HG03108 (cell line): ENCODE results near the gene OR5B3.
"Not testable (repeated sequence)": the region's sequence is repeated elsewhere in the genome, so short reads cannot be mapped to it uniquely, and the experiment has no call there.

Experiments
- ATAC-seq: cut with Tn5 transposase; IDR thresholded peaks from one replicate; pipeline ENCODE4 v1.9.1; 2021; ENCODE audit warnings: moderate library complexity; ENCODE audit not compliant: unreplicated experiment

Gene OR5B3

DNA sequence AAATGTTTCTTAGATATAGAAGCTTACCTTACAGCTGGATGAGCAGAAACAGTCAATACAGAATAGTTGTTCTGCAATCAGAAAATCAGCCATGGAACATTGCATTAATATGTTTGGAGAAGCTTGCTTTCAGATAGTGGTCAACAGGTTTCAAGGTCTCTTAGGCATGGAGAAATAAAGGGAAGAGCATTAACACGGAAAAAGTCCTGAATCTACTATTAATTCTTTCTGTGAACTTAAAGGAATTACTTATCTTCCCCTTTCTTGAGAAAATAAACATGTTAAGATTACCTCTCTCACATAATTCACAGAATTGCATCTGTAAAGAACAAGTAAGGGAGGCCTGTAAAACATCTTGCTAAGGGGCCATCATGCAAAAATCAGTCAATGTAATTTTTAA is at the start of gene OR5B3:
Gene OR5B3 (minus strand): TSS at position 101 of the 400 bp plus-strand sequence. CDS start 3,465 bp downstream, outside the sequence.
- ATAC-seq = no peak

DNA sequence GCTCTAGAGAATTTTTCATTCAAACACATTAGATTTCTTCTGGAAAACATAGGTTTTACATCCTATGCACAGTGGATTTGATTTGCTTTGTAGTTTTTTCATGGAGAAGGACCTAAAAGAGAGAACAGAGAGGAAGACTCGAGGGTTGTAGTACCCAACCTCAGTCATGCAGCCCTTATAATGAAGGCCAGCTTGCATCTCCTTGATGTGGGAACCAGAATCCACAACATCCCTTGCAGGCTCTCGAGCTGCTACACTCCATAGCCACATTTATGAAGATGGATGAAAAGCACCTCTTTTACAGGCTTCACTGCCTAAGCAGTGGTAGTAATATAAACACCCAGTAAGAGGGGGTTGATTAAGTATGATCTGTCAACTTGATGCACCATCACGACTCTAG is 44.9 kb upstream of the OR5B3 start:
- ATAC-seq = no peak

DNA sequence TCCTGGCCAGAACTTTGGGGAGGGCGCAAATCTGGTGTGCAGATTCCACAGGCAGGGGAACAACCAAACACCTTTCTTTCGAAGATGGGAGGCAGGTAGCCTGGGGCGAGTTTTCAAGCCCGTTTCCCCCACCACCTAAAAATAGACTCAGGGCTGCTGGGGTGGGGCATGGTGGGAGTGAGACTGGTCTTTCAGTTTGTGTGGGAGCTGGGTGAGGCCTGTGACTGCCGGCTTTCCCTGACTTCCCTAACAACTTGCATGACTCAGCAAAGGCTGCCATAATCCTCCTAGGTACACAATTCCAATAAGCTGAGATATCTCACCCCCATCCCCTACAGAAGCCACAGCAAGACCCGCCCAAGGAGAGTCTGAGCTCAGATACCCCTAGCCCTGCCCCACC is 39.6 kb upstream of the OR5B3 start:
- no peak for ATAC-seq

DNA sequence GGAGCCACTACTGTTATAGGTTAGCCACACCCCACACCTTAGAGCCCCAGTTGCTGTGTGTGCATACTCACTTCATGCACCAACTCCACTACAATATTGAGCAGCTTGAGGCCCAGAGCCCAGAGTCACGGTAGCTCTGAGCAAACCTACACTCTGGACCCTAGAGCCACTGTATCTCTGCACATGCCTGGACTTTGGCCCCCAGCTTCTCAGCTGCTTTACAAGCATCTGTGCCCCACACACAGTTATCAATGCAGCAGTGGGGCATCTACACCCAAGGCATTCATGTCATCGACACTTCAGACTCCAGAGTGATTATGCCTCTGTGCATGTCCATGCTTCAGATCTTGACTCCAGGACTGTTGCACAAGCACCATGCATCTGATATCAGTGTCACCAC is 37.6 kb upstream of the OR5B3 start:
- no peak for ATAC-seq

DNA sequence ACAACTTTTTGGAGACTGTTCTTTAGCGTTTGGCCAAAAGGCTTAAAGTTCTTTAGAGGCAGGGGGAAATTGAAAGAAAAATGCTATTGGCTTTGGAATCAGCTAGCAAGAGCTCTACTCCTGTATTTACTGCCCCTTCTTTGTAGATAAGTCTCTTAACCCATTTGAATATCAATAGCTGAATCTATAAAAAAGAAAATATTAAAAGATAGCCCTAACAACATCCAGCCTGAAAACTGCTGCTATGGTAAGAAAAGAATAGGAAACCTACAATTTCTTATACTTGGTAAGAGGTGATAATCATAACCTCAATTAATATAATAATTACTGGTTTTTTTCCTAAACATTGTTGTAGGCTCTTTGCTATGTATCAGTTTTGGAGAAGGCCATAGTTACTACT is 35.5 kb upstream of the OR5B3 start, which contains the start of gene OR5B12:
Gene OR5B12 (minus strand): TSS at position 101 of the 400 bp plus-strand sequence. CDS start 2,085 bp downstream, outside the sequence.
- no peak for ATAC-seq

DNA sequence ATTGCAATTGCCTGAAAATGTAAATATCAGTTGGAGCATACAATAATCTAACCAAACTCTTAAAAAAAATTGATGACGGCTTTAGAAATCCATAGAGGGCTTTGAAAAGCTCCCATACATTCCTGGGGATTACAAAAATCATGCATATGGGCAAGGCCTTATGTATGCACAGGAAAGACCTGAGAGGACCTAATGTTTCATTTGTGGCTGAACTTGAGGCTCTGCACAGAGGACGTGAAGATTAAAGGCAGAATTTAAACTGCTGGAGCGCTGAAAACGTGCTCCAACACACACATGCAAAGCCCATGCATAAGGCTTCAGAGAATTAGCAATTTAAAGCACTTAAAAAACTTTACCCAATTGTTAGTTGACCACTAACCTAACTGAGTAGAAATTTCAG is 31.8 kb upstream of the OR5B3 start:
- no peak for ATAC-seq

DNA sequence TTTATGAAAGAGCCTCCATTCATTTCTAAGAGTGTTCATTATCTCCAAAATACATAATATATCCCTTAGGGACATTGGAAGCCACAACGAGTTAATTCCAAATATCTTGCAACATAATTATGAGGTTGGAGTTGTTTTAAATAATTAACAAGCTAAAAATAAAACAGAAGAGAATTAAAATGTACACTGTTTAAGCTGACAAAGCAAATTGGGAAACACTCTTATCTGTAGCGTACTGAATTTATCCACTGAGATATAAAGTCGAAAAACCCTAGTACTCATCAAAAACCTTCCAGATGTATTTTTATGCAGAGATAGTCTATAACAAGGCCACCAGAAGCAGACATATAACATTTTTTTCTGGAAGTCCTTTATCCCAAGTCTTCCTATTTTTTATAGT is 27.5 kb upstream of the OR5B3 start:
- no peak for ATAC-seq

DNA sequence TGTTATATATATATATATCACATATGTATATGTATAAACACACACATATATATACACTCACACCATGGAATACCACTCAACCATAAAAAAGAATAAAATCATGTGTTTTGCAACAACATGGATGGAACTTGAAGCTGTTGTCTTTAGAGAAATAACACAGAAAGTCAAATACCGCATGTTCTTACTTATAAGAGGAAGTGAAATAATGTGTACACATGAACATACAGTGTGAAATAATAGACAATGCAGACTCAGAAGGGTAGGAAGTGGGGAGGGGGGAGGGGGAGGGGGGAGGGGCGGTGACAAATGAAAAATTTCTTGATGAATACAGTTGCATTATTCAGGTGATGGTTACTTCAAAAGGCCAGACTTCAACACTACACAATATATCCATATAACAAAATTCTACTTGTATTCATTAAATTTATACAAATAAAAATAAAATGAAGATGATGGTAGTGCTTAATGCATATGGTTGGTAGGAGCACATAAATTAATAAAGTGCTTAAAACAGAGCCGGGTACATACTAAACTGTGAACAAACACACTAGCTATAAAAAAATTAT is 27.0 kb upstream of the OR5B3 start:
- ATAC-seq = no peak

DNA sequence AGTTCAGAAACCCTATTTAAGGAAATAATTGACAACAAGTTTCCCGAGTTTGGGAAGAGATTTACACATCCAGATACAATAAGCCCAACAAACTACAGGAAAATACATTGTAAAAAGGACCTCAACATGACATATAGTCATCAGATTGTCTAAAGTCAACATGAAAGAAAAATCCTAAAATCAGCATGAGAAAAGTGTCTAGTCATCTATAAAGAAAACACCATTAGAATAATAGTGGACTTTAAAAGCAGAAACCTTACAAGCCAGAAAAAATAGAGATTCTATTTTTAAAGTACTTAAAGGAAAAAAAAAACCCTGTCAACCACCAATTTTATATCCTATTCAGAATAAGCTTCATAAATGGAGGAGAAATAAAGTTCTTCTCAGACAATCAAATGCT is 22.6 kb upstream of the OR5B3 start:
- ATAC-seq = no peak

DNA sequence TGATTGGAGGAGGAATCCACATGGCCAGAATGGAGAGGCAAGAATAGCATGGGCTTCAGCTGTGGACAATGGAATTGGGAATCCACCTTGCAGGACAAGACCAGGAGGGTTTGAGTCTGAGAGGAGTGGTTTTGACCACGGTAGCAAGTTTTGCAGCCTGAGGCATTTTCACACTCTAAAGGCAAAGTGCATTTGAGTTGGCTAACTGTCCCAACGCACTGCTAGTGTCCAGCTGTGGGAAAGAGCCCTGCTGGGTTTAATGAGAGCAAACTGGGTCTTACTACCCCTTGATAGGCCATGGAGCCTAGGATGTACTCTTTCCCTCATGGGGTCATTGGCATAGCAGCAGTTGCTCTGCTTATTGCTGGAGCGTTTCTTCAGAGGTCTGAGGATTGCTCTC is 21.3 kb upstream of the OR5B3 start, which contains the start of gene OR5B2:
Gene OR5B2 (minus strand): TSS at position 101 of the 400 bp plus-strand sequence. CDS start 4,860 bp downstream, outside the sequence.
- ATAC-seq = no peak

DNA sequence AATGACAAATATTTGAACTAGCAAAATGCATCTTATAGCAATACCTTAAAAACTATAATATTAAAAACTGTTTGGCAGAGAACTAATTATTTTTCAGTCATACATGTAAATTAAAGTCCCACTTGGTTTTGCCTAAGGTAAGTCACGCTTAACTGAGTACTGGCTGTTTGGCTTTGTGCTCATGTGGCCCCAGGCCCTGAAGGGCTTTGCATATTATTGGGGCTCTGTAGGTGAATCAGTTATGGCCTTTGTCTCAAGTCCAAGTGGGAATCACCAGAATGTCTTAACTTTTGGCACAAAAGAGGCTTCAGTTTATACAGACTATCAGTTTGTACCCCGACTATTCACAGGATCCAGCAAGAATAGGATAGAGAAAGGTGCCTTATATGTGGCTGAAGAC is 7.1 kb downstream of the OR5B3 start:
- not testable (repeated sequence) for ATAC-seq

DNA sequence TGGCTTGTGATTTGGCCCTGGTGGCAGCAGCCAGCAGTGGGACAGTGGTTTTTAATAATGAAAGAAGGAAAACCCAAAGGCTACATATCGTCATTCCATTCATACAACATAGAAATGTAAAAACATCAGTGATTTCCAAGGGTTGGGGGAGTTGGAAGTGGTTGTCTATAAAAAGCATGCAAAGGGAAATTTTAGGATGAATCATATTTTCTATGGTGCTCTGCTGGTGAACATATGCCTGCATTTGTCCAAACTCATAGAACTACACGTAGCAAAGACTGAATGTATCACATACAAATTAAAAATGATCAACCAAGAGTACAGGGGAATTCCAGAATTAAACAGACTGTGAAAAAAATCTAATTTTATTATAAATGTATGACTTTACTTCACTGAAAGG is 11.1 kb downstream of the OR5B3 start:
- ATAC-seq = no peak

DNA sequence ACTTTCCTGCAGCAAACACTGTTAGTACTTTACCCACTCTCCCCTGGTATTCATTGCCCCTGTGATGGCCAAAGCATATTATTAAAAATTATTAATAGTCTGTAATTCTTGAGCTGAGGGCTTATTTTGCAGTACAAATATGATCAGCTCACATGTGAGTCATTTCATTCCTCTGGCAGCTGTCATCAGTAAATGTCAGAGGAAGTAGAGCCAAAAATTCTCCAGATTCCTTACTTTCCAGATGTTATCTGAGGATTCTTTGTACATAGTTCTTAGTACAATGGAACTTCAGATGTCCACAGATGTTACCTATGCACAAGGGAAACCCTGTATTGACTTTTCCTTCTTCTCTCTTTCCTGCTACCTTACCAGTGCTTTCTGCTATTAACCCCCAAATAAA is 12.5 kb downstream of the OR5B3 start:
- ATAC-seq = no peak

DNA sequence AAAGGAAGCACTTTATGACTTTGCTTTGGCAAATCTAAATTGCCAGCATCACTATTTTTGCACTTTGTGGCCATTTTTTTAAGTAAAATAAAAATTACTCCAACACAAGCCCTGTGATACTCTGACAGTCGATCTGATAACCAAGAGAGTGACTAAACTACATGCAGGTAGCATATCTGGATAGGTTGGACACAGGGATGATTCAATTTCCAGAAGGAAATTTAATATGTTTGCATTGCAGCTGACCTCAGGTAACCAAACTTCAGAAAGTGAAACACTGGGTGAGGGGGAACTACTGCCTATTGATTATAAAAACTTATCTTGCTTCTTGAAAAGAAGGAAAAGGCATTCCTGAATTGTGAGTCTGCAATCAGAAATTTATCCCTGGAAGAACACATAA is 13.9 kb downstream of the OR5B3 start:
- ATAC-seq = no peak

DNA sequence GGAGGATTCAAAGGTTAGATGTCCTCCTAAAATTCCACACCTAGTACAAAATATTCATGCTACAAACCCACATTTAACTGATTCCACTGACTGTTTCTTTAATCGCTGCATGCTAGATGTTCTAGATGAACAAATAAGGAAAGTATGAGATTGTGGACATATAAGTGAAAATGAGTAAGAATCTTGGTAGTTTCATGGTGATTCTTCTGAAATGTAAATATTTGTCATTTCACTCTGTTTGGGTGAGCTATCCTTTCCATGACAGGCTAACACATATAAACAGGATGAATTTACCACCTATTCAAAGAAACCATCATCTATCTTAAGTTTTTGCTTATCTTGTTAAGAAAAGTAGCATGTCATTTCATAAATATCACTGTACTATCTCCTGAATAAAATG is 14.8 kb downstream of the OR5B3 start:
- no peak for ATAC-seq

DNA sequence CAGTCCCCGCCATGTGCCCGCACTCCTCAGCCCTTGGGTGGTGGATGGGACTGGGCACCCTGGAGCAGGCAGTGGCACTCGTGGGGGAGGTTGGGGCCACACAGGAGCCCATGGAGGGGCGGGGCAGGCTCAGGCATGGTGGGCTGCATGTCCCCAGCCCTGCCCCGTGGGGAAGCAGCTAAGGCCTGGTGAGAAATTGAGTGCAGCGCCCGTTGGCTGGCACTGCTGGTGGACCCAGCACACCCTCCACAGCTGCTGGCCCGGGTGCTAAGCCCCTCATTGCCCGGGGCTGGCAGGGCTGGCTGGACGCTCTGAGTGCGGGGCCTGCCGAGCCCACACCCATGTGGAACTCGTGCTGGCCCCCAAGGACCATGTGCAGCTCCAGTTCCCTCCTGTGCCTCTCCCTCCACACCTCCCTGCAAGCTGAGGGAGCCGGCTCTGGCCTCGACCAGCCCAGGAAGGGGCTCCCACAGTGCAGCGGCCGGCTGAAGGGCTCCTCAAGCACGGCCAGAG is 16.1 kb downstream of the OR5B3 start:
- no peak for ATAC-seq

DNA sequence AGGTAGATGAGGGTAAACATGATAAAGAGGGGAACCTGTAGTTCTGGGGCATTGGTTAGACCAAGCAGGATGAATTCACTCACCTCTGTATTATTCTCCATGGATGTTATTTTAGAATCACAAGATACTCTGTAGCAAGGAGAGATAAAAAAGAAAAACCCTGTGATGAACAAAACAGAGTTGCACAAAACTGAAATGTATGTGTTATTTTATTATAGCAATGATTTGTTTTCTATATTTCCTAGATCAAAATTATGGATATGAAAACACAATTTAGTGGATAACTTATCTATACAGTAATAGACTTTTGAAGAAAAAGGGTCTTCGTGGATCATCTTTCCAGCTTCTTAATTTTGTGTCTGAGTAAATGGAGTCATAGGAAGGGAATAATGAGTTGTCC is 47.7 kb downstream of the OR5B3 start, which contains the start of gene OR5B17:
Gene OR5B17 (minus strand): TSS at position 101 of the 400 bp plus-strand sequence. CDS start 0 bp downstream, at position 101.
- ATAC-seq = no peak

DNA sequence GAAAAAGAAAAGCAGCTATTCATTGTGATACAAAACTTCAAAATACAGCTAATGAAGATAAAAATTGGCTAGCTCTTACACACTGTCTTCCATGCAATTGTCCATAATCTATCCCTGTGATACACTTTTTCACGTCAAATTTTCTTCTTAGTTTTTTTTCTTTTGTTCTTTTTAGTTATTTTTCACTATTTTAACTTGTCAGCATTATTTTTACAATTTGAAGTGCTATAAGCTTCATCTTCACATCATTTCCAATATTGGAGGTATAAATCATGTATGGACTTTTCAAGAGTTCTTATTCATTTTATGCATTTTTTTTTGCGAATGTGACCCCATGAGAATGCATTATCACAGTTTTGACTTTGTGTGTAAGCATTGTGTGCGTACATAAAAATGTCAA is 51.9 kb downstream of the OR5B3 start:
- ATAC-seq = no peak
